Thoracic aorta (tissue), 2 donors: ENCODE data around the gene OGT. TPM values are rescaled to one million over a fixed set of nuclear protein-coding genes. Genes with fewer than 3 reads are reported as not detected.

Source experiments
- ATAC-seq: fragments of 150-250 bp; one replicate; pipeline ENCODE4 v1.8.0; 2017; ENCODE audit warnings: low read depth; ENCODE audit not compliant: insufficient number of reproducible peaks, low FRiP score
- DNase-seq: peaks from one replicate; pipeline ENCODE4 v3.0.0-alpha.2; 2020; ENCODE audit warnings: low spot score
- H3K27ac ChIP-seq, 2 donors: fragments of 200-600 bp; sonication (generic); 1 replicate in 1 of 2; 2 replicates in 1 of 2; pipeline ENCODE4 v1.5.1; 2016; ENCODE audit warnings: mild to moderate bottlenecking in 2 of 2, moderate library complexity in 2 of 2
- H3K27me3 ChIP-seq: fragments of 200-600 bp; sonication (generic); replicated peaks from 2 replicates; pipeline ENCODE4 v1.6.0; 2016; ENCODE audit warnings: mild to moderate bottlenecking; ENCODE audit not compliant: insufficient read depth
- H3K36me3 ChIP-seq: fragments of 200-600 bp; sonication (generic); one replicate; pipeline ENCODE4 v1.5.1; 2016
- H3K4me1 ChIP-seq, 2 donors: fragments of 200-600 bp; sonication (generic); 1 replicate in 1 of 2; 2 replicates in 1 of 2; pipeline versions ENCODE4 v1.5.1 to v1.6.0; 2016; ENCODE audit warnings: low read depth in 2 of 2, mild to moderate bottlenecking in 1 of 2; ENCODE audit not compliant: control insufficient read depth in 1 of 2
- H3K4me3 ChIP-seq: fragments of 200-600 bp; sonication (generic); 2 replicates; pipeline ENCODE4 v1.5.1; 2016; ENCODE audit warnings: mild to moderate bottlenecking
- H3K9me3 ChIP-seq: fragments of 200-600 bp; sonication (generic); 2 replicates; pipeline ENCODE4 v1.5.1; 2016
- total RNA-seq, 2 donors: library from RNA; depleted of rRNA; stranded (reverse); fragments of >200 nt; gene quantifications; one replicate each; pipeline versions ENCODE4 v1.1.0 to v1.2.3, GENCODE V29; 2016
- TF ChIP-seq, protein P1 (sequence below): fragments of 200-600 bp; sonication (generic); IDR thresholded peaks from one replicate; pipeline ENCODE4 v1.5.1; 2019; ENCODE audit warnings: antibody characterized with exemption

The OGT gene
- total RNA-seq, 2 donors from 2014 or later = 196 to 258 TPM

DNA sequence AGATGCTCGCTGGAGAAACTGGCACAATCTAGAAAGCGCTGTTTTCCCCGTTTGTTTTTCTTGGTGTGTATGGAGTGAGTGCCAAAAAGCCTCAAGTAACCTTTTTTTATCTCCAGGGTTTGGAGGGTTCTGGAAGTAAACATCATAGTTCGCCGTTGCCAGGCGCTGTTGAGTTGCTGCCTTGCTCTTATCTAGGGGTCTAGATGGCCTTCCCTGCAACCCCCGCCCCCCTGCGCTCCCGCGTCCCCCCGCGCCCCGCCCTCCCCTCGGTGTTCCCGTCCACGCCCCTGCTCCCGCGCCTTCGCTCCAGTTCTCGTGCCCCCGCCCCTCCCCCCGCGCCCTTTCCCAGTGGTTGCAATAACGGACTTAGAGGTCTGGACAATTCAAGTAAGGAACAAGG is 44.8 kb downstream of the OGT start:
- Histone ChIP-seq H3K4me1 (no peaks in the 10 kb centered on the region), H3K27ac (no peak overlapping the region), H3K27me3 (no peaks in the 10 kb centered on the region), H3K36me3 (peaks cover 10% of the 10 kb centered on the region), H3K4me3 (no peak overlapping the region), H3K9me3 (no peaks in the 10 kb centered on the region)
- TF ChIP-seq, protein P1, sequence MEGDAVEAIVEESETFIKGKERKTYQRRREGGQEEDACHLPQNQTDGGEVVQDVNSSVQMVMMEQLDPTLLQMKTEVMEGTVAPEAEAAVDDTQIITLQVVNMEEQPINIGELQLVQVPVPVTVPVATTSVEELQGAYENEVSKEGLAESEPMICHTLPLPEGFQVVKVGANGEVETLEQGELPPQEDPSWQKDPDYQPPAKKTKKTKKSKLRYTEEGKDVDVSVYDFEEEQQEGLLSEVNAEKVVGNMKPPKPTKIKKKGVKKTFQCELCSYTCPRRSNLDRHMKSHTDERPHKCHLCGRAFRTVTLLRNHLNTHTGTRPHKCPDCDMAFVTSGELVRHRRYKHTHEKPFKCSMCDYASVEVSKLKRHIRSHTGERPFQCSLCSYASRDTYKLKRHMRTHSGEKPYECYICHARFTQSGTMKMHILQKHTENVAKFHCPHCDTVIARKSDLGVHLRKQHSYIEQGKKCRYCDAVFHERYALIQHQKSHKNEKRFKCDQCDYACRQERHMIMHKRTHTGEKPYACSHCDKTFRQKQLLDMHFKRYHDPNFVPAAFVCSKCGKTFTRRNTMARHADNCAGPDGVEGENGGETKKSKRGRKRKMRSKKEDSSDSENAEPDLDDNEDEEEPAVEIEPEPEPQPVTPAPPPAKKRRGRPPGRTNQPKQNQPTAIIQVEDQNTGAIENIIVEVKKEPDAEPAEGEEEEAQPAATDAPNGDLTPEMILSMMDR = no peak
- DNase-seq (no peak), ATAC-seq (no peak)

DNA sequence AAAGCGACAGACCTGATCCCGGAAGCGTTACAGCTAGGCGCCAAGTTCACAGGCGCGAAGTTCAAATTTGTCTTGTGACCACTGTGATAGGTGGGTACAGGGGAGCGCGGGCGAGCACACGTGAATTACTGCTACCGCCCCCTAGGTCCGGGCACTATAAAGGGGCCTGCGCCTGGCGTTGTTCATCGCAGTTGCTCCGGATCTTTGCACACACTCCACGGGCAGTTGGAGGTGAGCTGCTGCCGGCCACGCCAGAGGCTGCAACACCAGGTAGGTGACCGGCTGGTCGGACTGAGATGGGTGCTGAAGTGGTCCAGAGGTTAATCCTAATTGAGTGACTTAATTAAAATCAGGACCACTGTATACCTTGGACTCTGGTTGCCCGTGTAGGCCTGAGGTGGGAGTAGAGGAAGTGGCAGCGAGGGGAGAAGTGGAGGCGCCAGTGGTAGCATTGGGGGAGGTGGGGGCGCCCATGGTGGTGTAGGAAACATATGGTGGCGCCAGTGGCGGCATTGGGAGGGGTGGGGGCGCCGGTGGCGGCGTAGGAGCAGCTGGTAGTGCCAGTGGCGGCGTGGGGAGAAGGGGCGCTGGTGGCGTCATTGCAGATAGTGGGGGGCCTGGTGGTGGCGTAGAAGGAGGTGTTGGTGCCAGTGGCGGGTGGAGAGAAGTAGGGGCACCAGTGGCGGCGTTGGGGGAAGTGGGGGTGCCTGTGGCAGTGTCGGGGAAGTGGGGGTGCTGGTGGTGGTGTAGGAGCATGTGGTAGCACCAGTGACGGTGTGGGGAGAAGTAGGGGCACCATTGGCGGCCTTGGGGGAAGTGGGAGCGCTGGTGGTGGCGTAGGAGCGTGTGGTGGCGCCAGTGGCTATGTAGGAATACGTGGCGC is 45.6 kb downstream of the OGT start, which contains the start of gene GCNA:
Gene GCNA (plus strand): TSS at position 185 of the 883 bp plus-strand sequence. CDS start 2,385 bp downstream, outside the sequence.
- Histone ChIP-seq H3K27me3 (no peaks in the 10 kb centered on the region), H3K4me3 (no peak within 1 kb of the TSS), H3K9me3 (no peaks in the 10 kb centered on the region), H3K36me3 (peaks cover 10% of the 10 kb centered on the region), H3K4me1 (no peaks in the 10 kb centered on the region), H3K27ac (no peak within 1 kb of the TSS)
- no peak for ATAC-seq
- no peak for DNase-seq
- TF ChIP-seq, protein P1 = no peak

DNA sequence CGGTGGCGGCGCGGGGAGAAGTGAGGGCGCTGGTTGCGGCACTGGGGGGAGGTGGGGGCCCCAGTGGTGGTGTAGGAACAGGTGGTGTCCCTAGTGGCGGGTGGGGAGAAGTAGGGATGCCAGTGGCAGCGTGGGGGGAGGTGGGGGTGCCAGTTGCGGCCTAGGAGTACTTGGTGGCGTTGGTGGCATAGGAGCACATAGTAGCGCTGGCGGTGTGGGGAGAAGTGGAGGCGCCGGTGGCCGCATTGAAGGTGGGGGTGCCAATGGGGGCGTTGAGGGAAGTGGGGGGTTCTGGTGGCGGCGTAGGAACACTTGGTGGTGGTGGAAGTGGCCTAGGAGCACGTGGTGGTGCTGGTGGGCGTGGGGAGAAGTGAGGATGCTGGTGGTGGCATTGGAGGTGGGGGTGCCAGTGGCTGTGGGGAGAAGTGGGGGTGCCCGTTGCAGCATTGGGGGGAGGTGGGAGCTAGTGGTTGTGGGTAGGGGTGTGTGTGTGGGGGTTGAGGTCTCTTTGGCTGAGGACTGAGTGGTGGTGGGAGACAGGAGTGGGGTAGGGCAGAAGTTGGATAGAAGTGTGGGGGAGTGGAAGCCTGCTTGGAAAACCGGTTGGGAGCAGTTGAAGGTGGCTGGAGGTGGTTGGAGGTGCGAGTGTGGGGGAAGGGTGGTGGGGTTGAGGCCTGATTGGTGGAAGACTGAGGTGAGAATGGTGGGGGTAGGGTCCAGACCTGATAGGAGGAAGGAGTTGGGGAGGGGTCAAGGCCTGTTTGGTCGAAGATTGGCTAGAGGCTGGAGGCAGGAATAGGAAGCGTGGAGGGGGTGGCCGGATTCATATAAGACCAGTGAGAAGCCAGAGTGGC is 46.5 kb downstream of the OGT start:
- ATAC-seq (no peak), DNase-seq (no peak)
- TF ChIP-seq, protein P1 = no peak
- Histone ChIP-seq H3K27me3 (no peaks in the 10 kb centered on the region), H3K27ac (no peak overlapping the region), H3K4me3 (no peak overlapping the region), H3K36me3 (peaks cover 6% of the 10 kb centered on the region), H3K9me3 (no peaks in the 10 kb centered on the region), H3K4me1 (no peaks in the 10 kb centered on the region)

DNA sequence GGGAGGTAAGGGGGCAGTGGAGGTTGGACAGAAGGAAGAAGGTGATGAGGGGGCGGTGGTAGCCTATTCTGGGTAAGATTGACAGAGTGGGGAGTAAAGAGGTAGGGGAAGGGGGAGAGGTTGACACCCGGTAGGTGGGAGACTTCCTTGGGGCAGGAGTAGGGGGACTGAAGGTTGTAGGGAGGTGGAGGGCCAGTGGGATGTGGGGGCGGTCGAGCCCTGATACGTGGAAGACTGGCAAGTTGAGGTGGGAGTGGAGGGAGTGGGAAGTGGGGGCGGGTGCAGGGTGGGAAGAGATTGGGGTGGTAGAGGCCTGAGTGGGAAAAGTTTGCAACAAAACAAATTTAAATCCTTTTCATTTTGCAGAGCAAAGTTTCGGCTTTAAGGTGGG is 47.1 kb downstream of the OGT start:
- Histone ChIP-seq H3K4me1 (no peaks in the 10 kb centered on the region), H3K9me3 (no peaks in the 10 kb centered on the region), H3K36me3 (peaks cover 6% of the 10 kb centered on the region), H3K27ac (no peak overlapping the region), H3K4me3 (no peak overlapping the region), H3K27me3 (no peaks in the 10 kb centered on the region)
- DNase-seq (no peak), ATAC-seq (no peak)
- TF ChIP-seq, protein P1 = no peak

DNA sequence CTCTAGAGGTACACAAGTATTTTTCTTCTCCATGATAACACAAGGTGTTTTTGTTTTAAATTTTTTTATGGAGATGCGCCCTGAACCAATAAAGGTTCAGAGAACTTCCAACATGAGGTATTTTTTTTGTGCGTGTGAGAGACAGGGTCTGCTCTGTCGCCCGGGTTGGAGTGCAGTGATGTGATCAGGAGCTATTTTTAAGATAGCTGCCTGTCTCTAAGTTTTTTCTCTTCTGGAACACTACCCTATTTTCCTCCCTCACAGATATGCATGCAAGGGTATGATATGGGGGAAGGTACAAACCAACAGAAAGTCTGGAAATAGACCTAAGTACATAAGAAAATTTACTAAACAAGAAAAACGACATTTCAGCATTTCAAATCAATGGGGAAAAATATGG is 48.3 kb downstream of the OGT start:
- no peaks in the 10 kb centered on the region for H3K4me1 ChIP-seq
- ATAC-seq = no peak
- peaks cover 6% of the 10 kb centered on the region for H3K36me3 ChIP-seq

More for the DNA sequence above, 48.3 kb downstream of the OGT start:
- no peak overlapping the region for H3K4me3 ChIP-seq
- H3K27ac ChIP-seq = no peak overlapping the region
- DNase-seq = no peak
- H3K27me3 ChIP-seq = no peaks in the 10 kb centered on the region
- no peaks in the 10 kb centered on the region for H3K9me3 ChIP-seq
- TF ChIP-seq, protein P1 = no peak
